HG03469 (cell line): Measurements from ENCODE around the gene HAUS7.

Source experiments
- ATAC-seq: cut with Tn5 transposase; IDR thresholded peaks from one replicate; pipeline ENCODE4 v1.9.1; 2021; ENCODE audit warnings: mild to moderate bottlenecking, moderate library complexity, moderate number of reproducible peaks; ENCODE audit not compliant: unreplicated experiment

The HAUS7 gene

GRCh38 chrX:153441981-153442380, 28.4 kb downstream of the HAUS7 start:
- ATAC-seq, result no peak

- ATAC-seq, result no peak
Measured at GRCh38 chrX:153441296-153441695, 29.1 kb downstream of the HAUS7 start.

GRCh38 chrX:153440556-153441135, 29.7 kb downstream of the HAUS7 start:
- no peak for ATAC-seq

- no peak for ATAC-seq
Measured at GRCh38 chrX:153439977-153440376, 30.4 kb downstream of the HAUS7 start.

- ATAC-seq, result no peak
Measured at GRCh38 chrX:153438532-153438931, 31.8 kb downstream of the HAUS7 start.

- no peak for ATAC-seq
Measured at GRCh38 chrX:153435845-153436244, 34.5 kb downstream of the HAUS7 start.

GRCh38 chrX:153434801-153435200, 35.6 kb downstream of the HAUS7 start:
- no peak for ATAC-seq

- ATAC-seq, result no peak
Measured at GRCh38 chrX:153433781-153434285, 36.5 kb downstream of the HAUS7 start.

GRCh38 chrX:153433161-153433680, 37.2 kb downstream of the HAUS7 start:
- no peak for ATAC-seq

GRCh38 chrX:153430796-153431195, 39.6 kb downstream of the HAUS7 start:
- ATAC-seq, result no peak

- ATAC-seq, result no peak
Measured at GRCh38 chrX:153426204-153426603, 44.2 kb downstream of the HAUS7 start.

- ATAC-seq, result no peak
Measured at GRCh38 chrX:153423652-153424051, 46.7 kb downstream of the HAUS7 start.

- ATAC-seq, result no peak
Measured at GRCh38 chrX:153421856-153422255, 48.5 kb downstream of the HAUS7 start.

GRCh38 chrX:153420851-153421599, 49.4 kb downstream of the HAUS7 start:
- ATAC-seq, result no peak

GRCh38 chrX:153417637-153418036, 52.7 kb downstream of the HAUS7 start:
- ATAC-seq, result no peak

- ATAC-seq, result no peak
Measured at GRCh38 chrX:153416781-153417450, 53.5 kb downstream of the HAUS7 start.

- ATAC-seq, result no peak
Measured at GRCh38 chrX:153414856-153415510, 55.4 kb downstream of the HAUS7 start.

GRCh38 chrX:153413731-153414130, 56.6 kb downstream of the HAUS7 start:
- no peak for ATAC-seq

GRCh38 chrX:153412746-153413720, 57.3 kb downstream of the HAUS7 start:
- ATAC-seq, result no peak

GRCh38 chrX:153411988-153412574, 58.3 kb downstream of the HAUS7 start:
- no peak for ATAC-seq
